Osteoblast (primary cell): ENCODE data around the gene RPS21. TPM values are rescaled to one million over a fixed set of nuclear protein-coding genes. Genes with fewer than 3 reads are reported as not detected.

Source experiments
- DNase-seq: peaks from one replicate; pipeline ENCODE4 v3.0.0; 2011; ENCODE audit warnings: low spot score, mixed read lengths; ENCODE audit not compliant: insufficient read length; ENCODE audit errors: missing footprints
- H2AFZ ChIP-seq: 2 replicates; pipeline ENCODE4 v1.6.0; 2011; ENCODE audit warnings: mild to moderate bottlenecking, low read length
- H3K27ac ChIP-seq: 2 replicates; pipeline ENCODE4 v1.5.1; 2011; ENCODE audit warnings: mild to moderate bottlenecking, low read depth, low read length, moderate library complexity
- H3K27me3 ChIP-seq: 2 replicates; pipeline ENCODE4 v1.6.0; 2012; ENCODE audit warnings: mild to moderate bottlenecking, control low read depth, inconsistent platforms, low read length, moderate library complexity; ENCODE audit not compliant: insufficient read depth
- H3K36me3 ChIP-seq: 2 replicates; pipeline ENCODE4 v1.5.1; 2011; ENCODE audit warnings: mild to moderate bottlenecking, low read length, control low read depth, moderate library complexity; ENCODE audit not compliant: insufficient read depth
- H3K4me1 ChIP-seq: 2 replicates; pipeline ENCODE4 v1.5.1; 2011; ENCODE audit warnings: mild to moderate bottlenecking, low read length, control low read depth, moderate library complexity; ENCODE audit not compliant: insufficient read depth
- H3K4me2 ChIP-seq: 2 replicates; pipeline ENCODE4 v1.6.0; 2011; ENCODE audit warnings: mild to moderate bottlenecking, low read length; ENCODE audit not compliant: insufficient read depth
- H3K4me3 ChIP-seq: fragments of 200-600 bp; sonication (generic); 3 replicates; pipeline ENCODE4 v1.5.1; 2012; ENCODE audit warnings: mild to moderate bottlenecking, low read length, inconsistent platforms; ENCODE audit not compliant: insufficient read depth
- H3K79me2 ChIP-seq: 2 replicates; pipeline ENCODE4 v1.6.0; 2012; ENCODE audit warnings: mild to moderate bottlenecking, low read length, control low read depth, inconsistent platforms; ENCODE audit not compliant: insufficient read depth
- H3K9me3 ChIP-seq: 2 replicates; pipeline ENCODE4 v1.5.1; 2011; ENCODE audit warnings: low read depth, low read length, control low read depth
- H4K20me1 ChIP-seq: 2 replicates; pipeline ENCODE4 v1.6.0; 2012; ENCODE audit warnings: mild to moderate bottlenecking, low read length, control low read depth; ENCODE audit not compliant: insufficient read depth
- CTCF ChIP-seq: IDR thresholded peaks from 2 replicates; pipeline ENCODE4 v1.5.1; 2011; ENCODE audit warnings: mild to moderate bottlenecking, low read depth, low read length, moderate library complexity; ENCODE audit errors: extremely low read depth
- total RNA-seq: library from RNA; depleted of rRNA; stranded (reverse); fragments of >200 nt; gene quantifications from 2 replicates; pipeline ENCODE4 v1.2.3, GENCODE V29; 2012

RPS21 gene
- total RNA-seq, 1 donor = 460 TPM

- Histone ChIP-seq H4K20me1 (no peaks in the 10 kb centered on the region), H3K4me2 (no peak overlapping the region), H3K4me3 (no peak overlapping the region), H3K27ac (no peak overlapping the region), H3K27me3 (peaks cover 5% of the 10 kb centered on the region), H3K79me2 (no peaks in the 10 kb centered on the region), H2AFZ (no peak overlapping the region), H3K9me3 (no peaks in the 10 kb centered on the region), H3K4me1 (no peaks in the 10 kb centered on the region), H3K36me3 (no peaks in the 10 kb centered on the region)
- no peak for TF ChIP-seq CTCF
- no peak for DNase-seq
These were observed 25.5 kb downstream of the RPS21 start for GRCh38 chr20:62412194-62413024.

GRCh38 chr20:62413025-62413570, 26.2 kb downstream of the RPS21 start:
- no peak overlapping the region for H3K27ac ChIP-seq
- no peaks in the 10 kb centered on the region for H3K9me3 ChIP-seq
- DNase-seq = no peak
- H3K4me2 ChIP-seq = no peak overlapping the region
- no peaks in the 10 kb centered on the region for H3K36me3 ChIP-seq
- H4K20me1 ChIP-seq = no peaks in the 10 kb centered on the region
- no peak for TF ChIP-seq CTCF
- no peak overlapping the region for H2AFZ ChIP-seq
- H3K4me3 ChIP-seq = no peak overlapping the region
- H3K27me3 ChIP-seq = peaks cover 5% of the 10 kb centered on the region
- H3K79me2 ChIP-seq = no peaks in the 10 kb centered on the region
- H3K4me1 ChIP-seq = no peaks in the 10 kb centered on the region

- DNase-seq = no peak
- H4K20me1 ChIP-seq = no peaks in the 10 kb centered on the region
- H3K9me3 ChIP-seq = no peaks in the 10 kb centered on the region
- H3K79me2 ChIP-seq = no peaks in the 10 kb centered on the region
- no peaks in the 10 kb centered on the region for H3K36me3 ChIP-seq
- no peaks in the 10 kb centered on the region for H3K4me1 ChIP-seq
- no peak overlapping the region for H2AFZ ChIP-seq
- TF ChIP-seq CTCF = peak; percentile 18
- no peak overlapping the region for H3K4me3 ChIP-seq
- no peak overlapping the region for H3K27ac ChIP-seq
- no peak overlapping the region for H3K4me2 ChIP-seq
- H3K27me3 ChIP-seq = peaks cover 5% of the 10 kb centered on the region
These were observed 27.1 kb downstream of the RPS21 start for GRCh38 chr20:62413896-62414481.
